WTC11 (cell line): ENCODE results near the gene MTURN. TPM values are rescaled to one million over a fixed set of nuclear protein-coding genes. Genes with fewer than 3 reads are reported as not detected.

ENCODE experiments used
- ATAC-seq: fragments of 200-7000 bp; cut with Tn5 transposase; 2 replicates; pipeline ENCODE4 v1.10.0; 2021; ENCODE audit warnings: mild to moderate bottlenecking, moderate library complexity
- CTCF ChIA-PET: fragments of 300-600 bp; sonication (Branson Sonifier 250); formaldehyde crosslinking; loops from one replicate; lab custom pipeline; 2021; ENCODE audit warnings: antibody characterized with exemption; lab: Charles Lee
- POLR2A ChIA-PET: fragments of 350-600 bp; sonication (Branson Sonifier 250); formaldehyde crosslinking; loops from one replicate; lab custom pipeline; 2021; ENCODE audit warnings: antibody characterized with exemption; lab: Charles Lee
- DNase-seq: peaks from one replicate; pipeline ENCODE4 v3.0.0; 2021; ENCODE audit warnings: low spot score
- H3K27ac Mint-ChIP-seq: 2 replicates; pipeline ENCODE4 v1.8.0; 2021; ENCODE audit warnings: mixed read lengths
- H3K27me3 Mint-ChIP-seq: 2 replicates; pipeline ENCODE4 v1.8.0; 2021; ENCODE audit warnings: low read depth, mild to moderate bottlenecking, moderate library complexity, mixed read lengths
- H3K36me3 Mint-ChIP-seq: 2 replicates; pipeline ENCODE4 v1.8.0; 2021; ENCODE audit warnings: mixed read lengths
- H3K4me1 Mint-ChIP-seq: 2 replicates; pipeline ENCODE4 v1.8.0; 2022; ENCODE audit warnings: mixed read lengths
- H3K4me3 Mint-ChIP-seq: 2 replicates; pipeline ENCODE4 v1.8.0; 2021; ENCODE audit warnings: mild to moderate bottlenecking, moderate library complexity, mixed read lengths
- H3K9me3 Mint-ChIP-seq: 2 replicates; pipeline ENCODE4 v1.8.0; 2021; ENCODE audit warnings: mixed read lengths
- AR ChIP-seq: fragments of 250-450 bp; sonication (Bioruptor Pico); IDR thresholded peaks from 2 replicates; pipeline ENCODE4 v1.9.0; 2021; ENCODE audit warnings: mild to moderate bottlenecking
- ARID4B ChIP-seq: sonication (generic); formaldehyde crosslinking; IDR thresholded peaks from 2 replicates; pipeline ENCODE4 v1.8.0; 2023; ENCODE audit warnings: missing genetic modification reagents, mild to moderate bottlenecking, borderline replicate concordance
- FOXP1 ChIP-seq: sonication (generic); formaldehyde crosslinking; IDR thresholded peaks from 2 replicates; pipeline ENCODE4 v1.8.0; 2022; ENCODE audit warnings: missing genetic modification reagents, mild to moderate bottlenecking, moderate library complexity, borderline replicate concordance
- GRHL2 ChIP-seq: fragments of 250-450 bp; sonication (Bioruptor Pico); IDR thresholded peaks from 2 replicates; pipeline ENCODE4 v1.8.0; 2022; ENCODE audit warnings: mild to moderate bottlenecking, moderate library complexity; ENCODE audit not compliant: insufficient replicate concordance, severe bottlenecking
- GTF2I ChIP-seq: fragments of 250-450 bp; sonication (Bioruptor Pico); conservative IDR thresholded peaks from 2 replicates; pipeline ENCODE4 v1.4.0; 2021; ENCODE audit warnings: mild to moderate bottlenecking
- HMGXB4 ChIP-seq: sonication (generic); formaldehyde crosslinking; IDR thresholded peaks from 2 replicates; pipeline ENCODE4 v1.8.1; 2023; ENCODE audit warnings: mild to moderate bottlenecking, moderate library complexity, missing genetic modification reagents
- MAX ChIP-seq: sonication (generic); formaldehyde crosslinking; IDR thresholded peaks from 2 replicates; pipeline ENCODE4 v1.8.0; 2022; ENCODE audit warnings: mild to moderate bottlenecking, missing genetic modification reagents
- MXD4 ChIP-seq: fragments of 250-450 bp; sonication (Bioruptor Pico); IDR thresholded peaks from 2 replicates; pipeline ENCODE4 v1.8.0; 2021; ENCODE audit warnings: mild to moderate bottlenecking, moderate library complexity, borderline replicate concordance
- NR2C2 ChIP-seq: sonication (generic); formaldehyde crosslinking; IDR thresholded peaks from 2 replicates; pipeline ENCODE4 v1.8.0; 2022; ENCODE audit warnings: mild to moderate bottlenecking, missing genetic modification reagents
- TP53 ChIP-seq: sonication (generic); formaldehyde crosslinking; IDR thresholded peaks from 2 replicates; pipeline ENCODE4 v1.8.1; 2023; ENCODE audit warnings: mild to moderate bottlenecking, missing genetic modification reagents
- USF1 ChIP-seq: sonication (generic); formaldehyde crosslinking; IDR thresholded peaks from 2 replicates; pipeline ENCODE4 v1.8.0; 2022; ENCODE audit warnings: mild to moderate bottlenecking, missing genetic modification reagents
- USF2 ChIP-seq: sonication (generic); formaldehyde crosslinking; IDR thresholded peaks from 2 replicates; pipeline ENCODE4 v1.8.1; 2023; ENCODE audit warnings: mild to moderate bottlenecking, missing genetic modification reagents, moderate library complexity
- ZNF121 ChIP-seq: sonication (generic); formaldehyde crosslinking; IDR thresholded peaks from 2 replicates; pipeline ENCODE4 v1.8.0; 2023; ENCODE audit warnings: missing genetic modification reagents
- ZNF232 ChIP-seq: sonication (generic); formaldehyde crosslinking; IDR thresholded peaks from 2 replicates; pipeline ENCODE4 v1.8.0; 2022; ENCODE audit warnings: mild to moderate bottlenecking, missing genetic modification reagents
- ZNF263 ChIP-seq: sonication (generic); formaldehyde crosslinking; IDR thresholded peaks from 2 replicates; pipeline ENCODE4 v1.8.1; 2022; ENCODE audit warnings: low read depth, mild to moderate bottlenecking, moderate library complexity, missing genetic modification reagents
- ZNF671 ChIP-seq: fragments of 250-450 bp; sonication (Bioruptor Pico); IDR thresholded peaks from 2 replicates; pipeline ENCODE4 v1.8.0; 2021; ENCODE audit warnings: mild to moderate bottlenecking
- total RNA-seq: library from RNA; stranded (reverse); gene quantifications from 3 replicates; pipeline ENCODE4 v1.2.3, GENCODE V29; 2021

The MTURN gene
- total RNA-seq, 1 experiment from 2014 or later = 5.0 TPM

- no peaks in the 10 kb centered on the region for H3K36me3 Mint-ChIP-seq
- DNase-seq = no peak
- H3K27ac Mint-ChIP-seq = no peak overlapping the region
- peaks cover 17% of the 10 kb centered on the region for H3K27me3 Mint-ChIP-seq
- peaks cover 32% of the 10 kb centered on the region for H3K4me1 Mint-ChIP-seq
- no peak overlapping the region for H3K4me3 Mint-ChIP-seq
- TF ChIP-seq TP53 (CRISPR knock-in tag) (no peak), GTF2I (CRISPR knock-in tag) (no peak), NR2C2 (no peak), ZNF121 (CRISPR knock-in tag) (no peak), HMGXB4 (no peak), ZNF263 (no peak), FOXP1 (CRISPR knock-in tag) (no peak), ZNF671 (CRISPR knock-in tag) (no peak), USF1 (CRISPR knock-in tag) (no peak), ZNF232 (CRISPR knock-in tag) (no peak), GRHL2 (CRISPR knock-in tag) (no peak), MXD4 (no peak), AR (no peak), ARID4B (CRISPR knock-in tag) (no peak), USF2 (no peak), MAX (CRISPR knock-in tag) (no peak)
- ChIA-PET POLR2A (no interaction called here), CTCF (interaction anchor here (4.3 kb wide), 1 partner anchor 8 kb away, joined by 23 read pairs; no protein-coding TSS in a partner anchor)
- H3K9me3 Mint-ChIP-seq = no peaks in the 10 kb centered on the region
- no peak for ATAC-seq
These were observed 37.1 kb downstream of the MTURN start for GRCh38 chr7:30171766-30172447.
